Activated T-cell treated with anti-CD3 and anti-CD28 coated beads for 48 hours (primary cell): ENCODE measurements around the gene GABPB1.
"Not testable (repeated sequence)": the region's sequence is repeated elsewhere in the genome, so short reads cannot be mapped to it uniquely, and the experiment has no call there.

Source experiments
- DNase-seq: peaks from one replicate; pipeline ENCODE4 v3.0.0-alpha.2; 2020; ENCODE audit warnings: low read depth

GABPB1 gene

GRCh38 chr15:50354838-50355618 is at the start of gene GABPB1:
TSS of gene GABPB1 (minus strand) at chr15:50355198. CDS start at chr15:50309798, 45,400 bp downstream.
- peak; percentile 90 for DNase-seq

GRCh38 chr15:50391561-50391960 is 36.6 kb upstream of the GABPB1 start:
- not testable (repeated sequence) for DNase-seq

GRCh38 chr15:50390554-50391264 is 35.7 kb upstream of the GABPB1 start:
- DNase-seq = no peak

DNA sequence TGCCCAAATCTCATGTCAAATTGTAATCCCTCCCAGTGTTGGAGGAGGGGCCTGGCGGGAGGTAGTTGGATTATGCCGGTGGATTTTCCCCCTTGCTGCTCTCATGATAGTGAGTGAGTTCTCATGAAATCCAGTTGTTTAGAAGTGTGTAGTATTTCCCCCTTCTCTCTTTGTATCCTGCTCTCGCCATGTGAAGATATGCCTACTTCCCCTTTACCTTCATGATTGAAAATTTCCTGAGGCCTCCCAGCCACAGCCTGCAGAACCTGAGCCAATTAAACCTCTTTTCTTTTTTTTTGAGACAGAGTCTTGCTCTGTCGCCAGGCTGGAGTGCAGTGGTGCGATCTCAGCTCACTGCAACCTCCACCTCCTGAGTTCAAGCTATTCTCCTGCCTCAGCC is 27.4 kb upstream of the GABPB1 start:
- not testable (repeated sequence) for DNase-seq

- DNase-seq = no peak
Observed at GRCh38 chr15:50381438-50381837, 26.4 kb upstream of the GABPB1 start.

GRCh38 chr15:50380089-50380488 is 25.1 kb upstream of the GABPB1 start:
- DNase-seq = no peak

DNA sequence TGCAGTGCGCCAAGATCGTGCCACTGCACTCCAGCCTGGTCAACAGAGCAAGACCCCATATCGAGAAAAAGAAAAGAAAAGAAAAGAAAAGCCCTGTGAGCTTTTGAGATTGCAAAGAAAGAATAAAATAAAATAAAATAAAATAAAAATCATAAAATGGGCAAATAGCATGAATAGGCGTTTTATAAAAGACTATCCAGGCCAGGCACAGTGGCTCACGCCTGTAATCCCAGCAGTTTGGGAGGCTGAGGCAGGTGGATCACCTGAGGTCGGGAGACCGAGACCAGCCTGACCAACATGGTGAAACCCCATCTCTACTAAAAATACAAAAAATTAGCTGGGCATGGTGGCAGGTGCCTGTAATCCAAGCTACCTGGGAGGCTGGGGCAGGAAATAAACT is 24.4 kb upstream of the GABPB1 start:
- not testable (repeated sequence) for DNase-seq

GRCh38 chr15:50378776-50379175 is 23.8 kb upstream of the GABPB1 start:
- no peak for DNase-seq

- no peak for DNase-seq
Observed at GRCh38 chr15:50377867-50378751, 23.1 kb upstream of the GABPB1 start.

GRCh38 chr15:50369564-50369963 is 14.6 kb upstream of the GABPB1 start:
- not testable (repeated sequence) for DNase-seq

DNA sequence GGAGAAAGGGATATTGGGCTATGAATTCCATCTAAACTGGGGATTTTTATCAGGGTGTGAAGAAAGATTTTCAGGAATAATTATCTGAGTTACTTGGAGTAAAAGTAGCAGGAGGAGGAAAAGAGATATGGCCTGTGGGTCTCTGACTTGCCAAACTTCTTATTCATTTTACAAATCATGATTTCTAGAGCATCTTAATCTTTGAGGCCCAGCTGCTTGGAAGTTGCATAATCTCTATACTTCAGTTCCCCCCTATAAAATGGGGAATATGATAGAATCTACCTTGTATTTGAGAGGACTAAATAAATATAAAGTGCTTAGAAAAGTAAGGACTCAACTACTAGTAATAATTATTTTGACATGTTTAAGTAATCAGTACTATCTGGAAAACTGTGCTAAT is 11.0 kb upstream of the GABPB1 start:
- no peak for DNase-seq

- no peak for DNase-seq
Observed at GRCh38 chr15:50365570-50365969, 10.6 kb upstream of the GABPB1 start.

DNA sequence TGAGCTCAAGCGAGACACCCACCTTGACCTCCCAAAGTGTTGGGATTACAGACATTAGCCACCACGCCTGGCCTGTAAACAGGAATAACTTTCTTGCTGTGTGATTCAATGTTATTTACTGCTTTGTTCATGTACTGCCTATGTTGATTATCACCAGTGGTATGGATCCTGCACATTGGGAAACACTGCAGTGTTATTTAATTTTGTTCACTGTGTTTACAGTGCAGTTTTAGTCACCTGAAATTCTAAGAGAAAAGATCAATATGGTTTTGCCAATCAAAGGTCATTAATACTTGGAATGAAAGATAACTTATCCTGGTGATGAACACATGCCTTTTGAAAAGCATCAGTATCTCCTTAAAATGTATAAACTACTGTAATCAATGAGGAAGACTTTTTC is 8.6 kb upstream of the GABPB1 start:
- no peak for DNase-seq

DNA sequence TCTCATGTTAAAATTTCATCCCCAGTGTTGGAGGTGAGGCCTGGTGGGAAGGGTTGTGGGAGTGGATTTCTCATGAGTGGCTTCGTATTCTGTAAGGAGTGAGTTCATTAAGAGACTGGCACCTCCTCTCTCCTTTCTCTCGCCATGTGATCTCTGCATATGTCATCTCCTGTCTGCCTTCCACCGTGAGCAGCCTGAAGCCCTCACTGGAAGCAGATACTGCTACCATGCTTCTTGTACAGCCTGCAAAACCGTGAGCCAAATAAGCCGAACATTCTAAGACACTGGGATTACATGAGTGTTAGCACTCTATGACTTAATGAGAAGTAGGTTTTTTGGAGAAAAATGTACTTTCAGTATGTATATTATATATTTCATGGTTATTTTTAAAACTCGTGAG is 6.8 kb upstream of the GABPB1 start:
- no peak for DNase-seq

DNA sequence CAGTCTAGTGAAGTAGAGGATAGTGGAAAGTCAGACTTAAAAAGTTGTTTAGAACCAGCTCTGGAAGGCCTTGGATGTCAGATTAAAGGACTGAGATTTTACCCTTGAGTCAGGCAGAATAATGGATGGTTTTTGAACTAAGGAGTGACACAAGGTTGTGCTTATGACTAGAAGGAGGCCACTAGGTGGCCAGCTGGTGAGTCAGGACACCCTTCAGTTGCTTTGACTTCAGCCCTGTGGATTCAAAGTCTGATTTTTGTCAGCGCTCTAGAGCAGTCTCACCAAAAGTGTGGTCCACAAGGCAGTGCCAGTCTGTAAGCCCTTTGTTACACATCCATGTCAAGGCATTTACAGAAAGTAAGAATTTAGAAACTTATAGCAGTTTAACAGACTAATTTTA is 3.8 kb upstream of the GABPB1 start:
- peak; percentile 17 for DNase-seq

DNA sequence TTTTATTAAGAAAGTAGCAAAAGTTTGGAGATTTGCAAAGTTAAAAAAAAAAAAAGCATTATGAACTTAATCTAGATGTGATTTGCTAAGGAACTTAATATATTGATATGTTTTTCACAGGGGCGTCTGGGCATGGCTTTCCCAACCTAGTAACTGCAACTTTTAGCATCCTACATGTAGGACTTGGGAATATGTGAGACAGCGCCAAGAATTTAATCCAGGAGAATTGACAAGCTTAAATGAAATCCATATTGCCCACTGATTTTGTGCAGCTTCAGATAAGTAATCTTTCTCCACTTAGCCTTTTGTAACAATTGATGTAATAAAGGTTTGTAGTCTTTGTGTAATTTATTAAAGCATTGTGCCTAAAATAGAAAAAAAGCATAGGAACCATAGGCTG is 982 bp upstream of the GABPB1 start:
- DNase-seq = no peak

GRCh38 chr15:50355619-50355905 is 564 bp upstream of the GABPB1 start:
- no peak for DNase-seq

GRCh38 chr15:50353975-50354837 is 792 bp downstream of the GABPB1 start:
- DNase-seq = peak; percentile 41

- DNase-seq = no peak
Observed at GRCh38 chr15:50353251-50353974, 1.6 kb downstream of the GABPB1 start.

- no peak for DNase-seq
Observed at GRCh38 chr15:50350621-50351020, 4.4 kb downstream of the GABPB1 start.

GRCh38 chr15:50345298-50345697 is 9.7 kb downstream of the GABPB1 start:
- no peak for DNase-seq
